IMR-90 (cell line): Measurements from ENCODE around the gene RBM23. TPM values are rescaled to one million over a fixed set of nuclear protein-coding genes. Genes with fewer than 3 reads are reported as not detected.

Experiments used
- ATAC-seq: fragments of 200-7000 bp; cut with Tn5 transposase; 2 replicates; pipeline ENCODE4 v1.9.1; 2020; ENCODE audit warnings: low read depth, mild to moderate bottlenecking, moderate library complexity
- BruUV-seq: library from RNA; stranded (reverse); fragments of 400-500 nt; replicated peaks from 2 replicates; lab custom pipeline; 2021; lab: Mats Ljungman, UMichigan
- CTCF ChIA-PET: fragments of 300-600 bp; formaldehyde crosslinking; extraction: SDS; loops from one replicate; lab custom pipeline; 2021; ENCODE audit warnings: antibody characterized with exemption; lab: Yijun Ruan, JAX
- POLR2A ChIA-PET: fragments of 300-600 bp; sonication (Branson Sonifier 250); formaldehyde crosslinking; loops from one replicate; lab custom pipeline; 2022; ENCODE audit warnings: antibody characterized with exemption; ENCODE audit not compliant: unreplicated experiment; lab: Charles Lee
- DNase-seq: peaks from one replicate; pipeline ENCODE4 v3.0.0; 2013
- H2AFZ ChIP-seq: replicated peaks from 2 replicates; pipeline ENCODE3; 2013; ENCODE audit warnings: low read length, mild to moderate bottlenecking; ENCODE audit not compliant: poor library complexity
- H2AK5ac ChIP-seq: 2 replicates; pipeline ENCODE4 v1.6.1; 2013; ENCODE audit warnings: low read depth, low read length, inconsistent platforms
- H2AK9ac ChIP-seq: replicated peaks from 2 replicates; pipeline ENCODE3; 2013; ENCODE audit warnings: mild to moderate bottlenecking, low read depth, low read length, moderate library complexity; ENCODE audit not compliant: poor library complexity
- H2BK120ac ChIP-seq: 2 replicates; pipeline ENCODE4 v1.6.1; 2013; ENCODE audit warnings: low read depth, low read length, inconsistent platforms
- H2BK15ac ChIP-seq: 3 replicates; pipeline ENCODE4 v1.6.1; 2013; ENCODE audit warnings: low read depth, low read length, inconsistent platforms
- H2BK20ac ChIP-seq: 2 replicates; pipeline ENCODE4 v1.6.1; 2013; ENCODE audit warnings: low read depth, mild to moderate bottlenecking, inconsistent platforms, low read length, moderate library complexity
- H2BK5ac ChIP-seq: 2 replicates; pipeline ENCODE4 v1.6.1; 2013; ENCODE audit warnings: mild to moderate bottlenecking, low read depth, low read length, inconsistent platforms; ENCODE audit not compliant: poor library complexity, severe bottlenecking
- H3K14ac ChIP-seq: replicated peaks from 2 replicates; pipeline ENCODE4 v1.6.1; 2013; ENCODE audit warnings: low read depth, low read length, inconsistent platforms
- H3K18ac ChIP-seq: 2 replicates; pipeline ENCODE4 v1.6.1; 2013; ENCODE audit warnings: low read depth, low read length, control low read depth
- H3K23ac ChIP-seq: 2 replicates; pipeline ENCODE4 v1.6.1; 2013; ENCODE audit warnings: low read depth, low read length, inconsistent platforms
- H3K27ac ChIP-seq: 2 replicates; pipeline ENCODE4 v1.5.1; 2013; ENCODE audit warnings: mild to moderate bottlenecking, control low read depth, low read length; ENCODE audit not compliant: insufficient read depth
- H3K27me3 ChIP-seq: 2 replicates; pipeline ENCODE4 v1.6.1; 2013; ENCODE audit warnings: low read length; ENCODE audit not compliant: control insufficient read depth, insufficient read depth
- H3K36me3 ChIP-seq: 2 replicates; pipeline ENCODE4 v1.6.1; 2013; ENCODE audit warnings: low read length, mixed read lengths; ENCODE audit not compliant: control insufficient read depth, insufficient read depth
- H3K4ac ChIP-seq: 2 replicates; pipeline ENCODE4 v1.6.1; 2013; ENCODE audit warnings: low read depth, low read length, inconsistent platforms
- H3K4me1 ChIP-seq: 2 replicates; pipeline ENCODE4 v1.6.1; 2013; ENCODE audit warnings: low read length, mixed read lengths; ENCODE audit not compliant: control insufficient read depth, insufficient read depth
- H3K4me2 ChIP-seq: 2 replicates; pipeline ENCODE4 v1.6.1; 2013; ENCODE audit warnings: low read depth, mild to moderate bottlenecking, control low read depth, low read length, moderate library complexity
- H3K4me3 ChIP-seq: 2 replicates; pipeline ENCODE4 v1.5.1; 2013; ENCODE audit warnings: low read depth, mild to moderate bottlenecking, control low read depth, low read length, moderate library complexity; ENCODE audit not compliant: insufficient read depth
- H3K56ac ChIP-seq: 2 replicates; pipeline ENCODE4 v1.6.1; 2013; ENCODE audit warnings: low read length, inconsistent platforms; ENCODE audit not compliant: insufficient read depth; ENCODE audit errors: extremely low read depth
- H3K79me1 ChIP-seq, 2 experiments: 2 replicates each; pipeline ENCODE4 v1.6.1; 2013; ENCODE audit warnings: low read length in 2 of 2, inconsistent platforms in 1 of 2, low read depth in 1 of 2
- H3K9ac ChIP-seq: 2 replicates; pipeline ENCODE4 v1.6.1; 2013; ENCODE audit warnings: low read depth, low read length, control low read depth
- H3K9me1 ChIP-seq: 2 replicates; pipeline ENCODE4 v1.6.1; 2013; ENCODE audit warnings: low read length, inconsistent platforms; ENCODE audit not compliant: insufficient read depth
- H3K9me3 ChIP-seq: 2 replicates; pipeline ENCODE4 v1.6.1; 2013; ENCODE audit warnings: low read length; ENCODE audit not compliant: control insufficient read depth, insufficient read depth
- H4K20me1 ChIP-seq: 2 replicates; pipeline ENCODE4 v1.6.1; 2013; ENCODE audit warnings: low read length, inconsistent platforms; ENCODE audit not compliant: insufficient read depth
- H4K5ac ChIP-seq: 2 replicates; pipeline ENCODE4 v1.6.1; 2013; ENCODE audit warnings: mild to moderate bottlenecking, low read depth, low read length, control low read depth
- H4K8ac ChIP-seq, 2 experiments: 2 replicates each; pipeline ENCODE4 v1.6.1; 2013; ENCODE audit warnings: low read depth in 2 of 2, low read length in 2 of 2, control low read depth in 1 of 2, inconsistent platforms in 1 of 2
- H4K91ac ChIP-seq: 2 replicates; pipeline ENCODE4 v1.6.1; 2013; ENCODE audit warnings: low read depth, low read length, inconsistent platforms; ENCODE audit not compliant: insufficient read depth
- MAZ ChIP-seq: IDR thresholded peaks from 2 replicates; pipeline ENCODE4 v1.6.1; 2012; ENCODE audit warnings: low read depth, mild to moderate bottlenecking, low read length, improper control_type of control experiment, moderate library complexity, borderline replicate concordance
- RAD21 ChIP-seq: IDR thresholded peaks from 2 replicates; pipeline ENCODE4 v1.6.1; 2012; ENCODE audit warnings: low read length, improper control_type of control experiment
- RCOR1 ChIP-seq: IDR thresholded peaks from 2 replicates; pipeline ENCODE4 v1.6.1; 2012; ENCODE audit warnings: mild to moderate bottlenecking, low read length, improper control_type of control experiment; ENCODE audit not compliant: insufficient replicate concordance
- USF2 ChIP-seq: fragments of 150-350 bp; IDR thresholded peaks from 2 replicates; pipeline ENCODE4 v1.6.1; 2017; ENCODE audit warnings: mild to moderate bottlenecking, antibody characterized with exemption, low read length, low read depth
- WGBS, 2 experiments: methylation state at CpG; one replicate each; pipeline versions ENCODE4 v1.1.5 to v1.1.7; 2013; ENCODE audit warnings: missing lambda C conversion rate in 2 of 2; ENCODE audit not compliant: insufficient read length in 1 of 2; ENCODE audit errors: extremely low coverage in 2 of 2; 5-methylcytosine and 5-hydroxymethylcytosine counted together
- dilution Hi-C: fragments of 300-500 bp; cut with HindIII; formaldehyde crosslinking; loops from one replicate; pipeline ENCODE4 v1.14.3; 2018; ENCODE audit warnings: low sequenced_read_pairs; ENCODE audit not compliant: unreplicated experiment
- in situ Hi-C: fragments of 300-500 bp; cut with MboI; formaldehyde crosslinking; loops from 3 replicates; pipeline ENCODE4 v1.14.3; 2019; ENCODE audit warnings: low sequenced_read_pairs, inconsistent platforms, mixed read lengths
- intact Hi-C: fragments of 100-400 bp; cut with micrococcal nuclease; formaldehyde crosslinking; loops from 2 replicates; pipeline ENCODE4 v1.10.0; 2022
- polyA plus RNA-seq, 3 experiments: library from polyadenylated mRNA; depleted of rRNA; stranded (reverse); fragments of >200 nt; gene quantifications; 2 replicates each; pipeline ENCODE4 v1.2.3, GENCODE V29; 2012; ENCODE audit warnings: low replicate concordance in 1 of 3
- total RNA-seq: library from RNA; depleted of rRNA; stranded (reverse); fragments of >200 nt; gene quantifications from 2 replicates; pipeline ENCODE4 v1.2.3, GENCODE V29; 2012
- TF ChIP-seq, protein P1 (sequence below): fragments of 150-350 bp; IDR thresholded peaks from 2 replicates; pipeline ENCODE4 v1.6.1; 2016; ENCODE audit warnings: low read depth, mild to moderate bottlenecking, low read length, moderate library complexity, borderline replicate concordance

RBM23 gene
- total and polyA plus RNA-seq, 2 of the 4 experiments (the other 2 are of a cell fraction), result 44.7 to 375 TPM

DNA sequence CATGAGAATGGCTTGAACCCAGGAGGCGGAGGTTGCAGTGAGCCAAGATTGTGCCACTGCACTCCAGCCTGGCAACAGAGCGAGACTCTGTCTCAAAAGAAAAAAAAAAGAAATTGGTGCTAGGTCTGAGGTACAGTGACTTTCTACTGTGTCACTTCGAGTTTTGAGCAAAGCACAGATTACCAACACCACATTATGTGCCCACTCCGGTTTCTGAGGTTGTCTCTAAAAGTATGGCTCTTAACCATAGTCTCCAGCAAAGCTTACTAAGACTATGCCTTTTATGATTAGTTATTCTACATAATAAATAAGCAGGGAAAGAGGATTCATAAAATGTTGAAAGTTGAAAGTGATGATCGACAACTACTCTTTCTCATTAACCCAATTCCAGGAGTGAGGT is 8.0 kb downstream of the RBM23 start:
- H3K9me3 ChIP-seq, result no peaks in the 10 kb centered on the region
- no peak overlapping the region for H3K27ac ChIP-seq
- H3K4me1 ChIP-seq, result peaks cover under 1% of the 10 kb centered on the region; the same call in 1 of the 2 replicates
- H3K27me3 ChIP-seq, result no peaks in the 10 kb centered on the region
- H3K56ac ChIP-seq, result no peak overlapping the region
- DNase-seq, result no peak
- H3K36me3 ChIP-seq, result peaks cover 20% of the 10 kb centered on the region
- 100% methylated on average over 1 of the region's 5 CpGs; no CpG with 5 or more reads in 1 of the 2 experiments for WGBS, 2 experiments
- intact Hi-C loops, result no loop called here
- TF ChIP-seq MAZ (no peak), RCOR1 (no peak), RAD21 (no peak), USF2 (no peak)
- TF ChIP-seq, protein P1, sequence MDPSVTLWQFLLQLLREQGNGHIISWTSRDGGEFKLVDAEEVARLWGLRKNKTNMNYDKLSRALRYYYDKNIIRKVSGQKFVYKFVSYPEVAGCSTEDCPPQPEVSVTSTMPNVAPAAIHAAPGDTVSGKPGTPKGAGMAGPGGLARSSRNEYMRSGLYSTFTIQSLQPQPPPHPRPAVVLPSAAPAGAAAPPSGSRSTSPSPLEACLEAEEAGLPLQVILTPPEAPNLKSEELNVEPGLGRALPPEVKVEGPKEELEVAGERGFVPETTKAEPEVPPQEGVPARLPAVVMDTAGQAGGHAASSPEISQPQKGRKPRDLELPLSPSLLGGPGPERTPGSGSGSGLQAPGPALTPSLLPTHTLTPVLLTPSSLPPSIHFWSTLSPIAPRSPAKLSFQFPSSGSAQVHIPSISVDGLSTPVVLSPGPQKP, result no peak
- no peak overlapping the region for H3K4me2 ChIP-seq
- H2AK5ac ChIP-seq, result no peak overlapping the region
- no peak overlapping the region for H3K18ac ChIP-seq
- no peak overlapping the region for H3K23ac ChIP-seq
- H4K5ac ChIP-seq, result no peak overlapping the region
- no peak overlapping the region for H4K91ac ChIP-seq
- no peak overlapping the region for H3K9ac ChIP-seq
- H4K20me1 ChIP-seq, result no peaks in the 10 kb centered on the region
- H2BK120ac ChIP-seq, result no peak overlapping the region
- CTCF ChIA-PET, result interaction anchor here (1.7 kb wide), 1 partner anchor 11 kb away, joined by 7 read pairs; no protein-coding TSS in a partner anchor
- H2BK20ac ChIP-seq, result no peak overlapping the region
- H2AFZ ChIP-seq, result no peak overlapping the region
- dilution Hi-C loops, result no loop called here
- H2AK9ac ChIP-seq, result no peak overlapping the region
- no peak overlapping the region for H3K4ac ChIP-seq
- BruUV-seq, result no TSS peak
- in situ Hi-C loops, result no loop called here
- H2BK15ac ChIP-seq, result no peak overlapping the region
- no peak overlapping the region for H2BK5ac ChIP-seq
- no peak overlapping the region for H3K4me3 ChIP-seq
- H3K79me1 ChIP-seq, result peaks cover 13 to 38% of the 10 kb centered on the region in 2 experiments
- POLR2A ChIA-PET, result no interaction called here
- ATAC-seq, result no peak
- H3K14ac ChIP-seq, result no peak overlapping the region
- H4K8ac ChIP-seq, result no peak overlapping the region
- 0 out of 2 replicates have a peak, but pooled peaks cover 3% of the 10 kb centered on the region for H3K9me1 ChIP-seq
